Thyroid gland (tissue), 4 donors: ENCODE data around the gene UBE2L6.

ENCODE experiments used
- POLR2A ChIP-seq, 2 donors: fragments of 450-650 bp; IDR thresholded peaks; one replicate each; pipeline ENCODE4 v1.6.1; 2017; ENCODE audit warnings: antibody characterized with exemption in 2 of 2, mild to moderate bottlenecking in 2 of 2, moderate library complexity in 1 of 2
- TF ChIP-seq, protein P1 (sequence below), 6 experiments: fragments of 200-600 bp in 3 of 6; fragments of 450-650 bp in 3 of 6; sonication (generic) in 3 of 6; IDR thresholded peaks; one replicate each; pipeline ENCODE4 v1.5.1; 2016 to 2019; ENCODE audit warnings: antibody characterized with exemption in 6 of 6, mild to moderate bottlenecking in 2 of 6, inconsistent platforms in 1 of 6, moderate library complexity in 1 of 6

DNA sequence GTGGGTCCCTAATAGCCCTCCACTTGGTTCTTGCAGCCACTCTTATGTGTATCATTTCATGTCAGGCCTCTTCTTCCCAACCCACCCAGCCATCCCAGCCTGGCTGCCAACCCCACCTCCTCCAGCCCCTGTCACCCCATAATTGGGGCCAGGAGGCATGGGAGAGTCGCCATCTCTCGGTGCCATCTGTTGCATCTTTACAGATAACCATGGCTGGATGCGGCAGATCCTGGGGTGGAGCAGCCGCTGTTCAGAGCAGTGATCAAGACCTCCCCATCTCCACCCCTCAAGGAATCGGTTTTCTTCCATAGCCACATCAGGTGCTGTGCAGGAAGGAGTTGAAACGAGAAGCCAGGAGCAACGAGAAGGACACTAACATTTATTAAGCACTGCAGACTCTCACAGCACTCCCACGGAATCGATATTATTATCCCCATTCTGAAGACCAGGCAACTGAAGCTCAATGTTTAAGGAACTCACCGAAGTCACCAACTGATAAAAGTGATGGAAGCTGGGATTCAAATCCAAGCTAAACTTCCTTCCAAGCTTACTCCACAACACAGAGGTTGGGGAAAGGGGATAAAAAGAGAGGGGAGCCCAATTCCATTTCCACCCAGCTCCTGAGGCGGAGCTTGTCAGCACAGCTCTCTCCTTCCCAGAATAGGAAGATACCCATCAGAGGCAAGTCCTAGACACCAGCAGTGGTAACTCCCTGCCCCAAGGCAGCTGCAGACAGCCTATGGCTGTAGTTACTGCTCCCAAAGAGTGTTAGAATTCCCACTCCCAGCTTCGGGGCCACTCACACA lies 54.6 kb downstream of the UBE2L6 start:
- TF ChIP-seq, protein P1, sequence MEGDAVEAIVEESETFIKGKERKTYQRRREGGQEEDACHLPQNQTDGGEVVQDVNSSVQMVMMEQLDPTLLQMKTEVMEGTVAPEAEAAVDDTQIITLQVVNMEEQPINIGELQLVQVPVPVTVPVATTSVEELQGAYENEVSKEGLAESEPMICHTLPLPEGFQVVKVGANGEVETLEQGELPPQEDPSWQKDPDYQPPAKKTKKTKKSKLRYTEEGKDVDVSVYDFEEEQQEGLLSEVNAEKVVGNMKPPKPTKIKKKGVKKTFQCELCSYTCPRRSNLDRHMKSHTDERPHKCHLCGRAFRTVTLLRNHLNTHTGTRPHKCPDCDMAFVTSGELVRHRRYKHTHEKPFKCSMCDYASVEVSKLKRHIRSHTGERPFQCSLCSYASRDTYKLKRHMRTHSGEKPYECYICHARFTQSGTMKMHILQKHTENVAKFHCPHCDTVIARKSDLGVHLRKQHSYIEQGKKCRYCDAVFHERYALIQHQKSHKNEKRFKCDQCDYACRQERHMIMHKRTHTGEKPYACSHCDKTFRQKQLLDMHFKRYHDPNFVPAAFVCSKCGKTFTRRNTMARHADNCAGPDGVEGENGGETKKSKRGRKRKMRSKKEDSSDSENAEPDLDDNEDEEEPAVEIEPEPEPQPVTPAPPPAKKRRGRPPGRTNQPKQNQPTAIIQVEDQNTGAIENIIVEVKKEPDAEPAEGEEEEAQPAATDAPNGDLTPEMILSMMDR (IDR thresholded peaks at IDR 0.05) = no peak
- TF ChIP-seq POLR2A (IDR thresholded peaks at IDR 0.05) = no peak
